Measurements from ENCODE around the gene XYLT1.

DNA sequence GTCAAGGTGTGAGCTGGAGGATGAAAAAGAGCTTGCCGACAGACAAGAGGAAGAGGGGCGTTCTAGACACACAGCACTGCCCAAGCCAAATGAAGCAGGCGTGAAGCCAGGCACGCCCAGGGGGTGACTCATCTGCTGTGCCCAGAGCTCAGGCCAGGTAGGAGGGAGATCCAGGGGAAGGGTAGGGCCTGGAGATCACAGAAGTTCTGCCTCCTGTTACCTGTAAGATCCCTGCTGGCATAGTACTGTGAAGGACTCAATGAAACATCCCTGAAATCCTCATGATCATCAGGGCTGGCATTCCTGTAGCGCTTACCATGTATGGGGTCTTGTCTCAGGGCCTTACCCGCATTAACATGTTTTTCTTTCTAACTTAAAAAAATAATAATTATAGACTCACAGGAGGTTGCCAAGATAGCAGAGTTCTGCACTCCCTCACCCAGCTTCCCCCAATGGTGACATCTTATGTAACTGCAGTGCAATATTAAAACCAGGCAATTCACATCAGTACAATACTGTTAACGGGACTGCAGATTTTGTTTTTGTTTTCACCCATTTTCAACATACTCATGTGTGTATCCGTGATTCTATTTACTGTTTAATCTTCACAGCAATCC, 158.6 kb downstream of the XYLT1 start:
- TF ChIP-seq SMARCA5 (IDR thresholded peaks at IDR 0.05) = no peak
- TF ChIP-seq EP300 (IDR thresholded peaks at IDR 0.05; ENCODE audit: borderline replicate concordance in 1 of 2, control insufficient read depth in 1 of 2, low read depth in 2 of 2, low read length in 2 of 2) = no peak
- no peak for TF ChIP-seq KDM1A (IDR thresholded peaks at IDR 0.05; ENCODE audit: borderline replicate concordance)
- TF ChIP-seq, protein P1, sequence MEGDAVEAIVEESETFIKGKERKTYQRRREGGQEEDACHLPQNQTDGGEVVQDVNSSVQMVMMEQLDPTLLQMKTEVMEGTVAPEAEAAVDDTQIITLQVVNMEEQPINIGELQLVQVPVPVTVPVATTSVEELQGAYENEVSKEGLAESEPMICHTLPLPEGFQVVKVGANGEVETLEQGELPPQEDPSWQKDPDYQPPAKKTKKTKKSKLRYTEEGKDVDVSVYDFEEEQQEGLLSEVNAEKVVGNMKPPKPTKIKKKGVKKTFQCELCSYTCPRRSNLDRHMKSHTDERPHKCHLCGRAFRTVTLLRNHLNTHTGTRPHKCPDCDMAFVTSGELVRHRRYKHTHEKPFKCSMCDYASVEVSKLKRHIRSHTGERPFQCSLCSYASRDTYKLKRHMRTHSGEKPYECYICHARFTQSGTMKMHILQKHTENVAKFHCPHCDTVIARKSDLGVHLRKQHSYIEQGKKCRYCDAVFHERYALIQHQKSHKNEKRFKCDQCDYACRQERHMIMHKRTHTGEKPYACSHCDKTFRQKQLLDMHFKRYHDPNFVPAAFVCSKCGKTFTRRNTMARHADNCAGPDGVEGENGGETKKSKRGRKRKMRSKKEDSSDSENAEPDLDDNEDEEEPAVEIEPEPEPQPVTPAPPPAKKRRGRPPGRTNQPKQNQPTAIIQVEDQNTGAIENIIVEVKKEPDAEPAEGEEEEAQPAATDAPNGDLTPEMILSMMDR (IDR thresholded peaks at IDR 0.05 in 2 of 3, conservative IDR thresholded peaks at IDR 0.05 in 1 of 3; ENCODE audit: control insufficient read depth in 2 of 3, extremely low read depth in 1 of 3, insufficient read depth in 1 of 3, low read depth in 3 of 3, low read length in 3 of 3) = no peak
- no peak for TF ChIP-seq TCF12 (IDR thresholded peaks at IDR 0.05; ENCODE audit: low read depth, low read length)
- no peak for TF ChIP-seq ZNF274 (IDR thresholded peaks at IDR 0.05; ENCODE audit: insufficient read depth, insufficient read length)
- no peak for TF ChIP-seq EGR1 (IDR thresholded peaks at IDR 0.05; ENCODE audit: borderline replicate concordance in 1 of 2, low read depth in 2 of 2, low read length in 2 of 2)

All from GM12878 (cell line).